Lower lobe of right lung (tissue), 2 donors: ENCODE measurements around the gene CD58. TPM values are rescaled to one million over a fixed set of nuclear protein-coding genes. Genes with fewer than 3 reads are reported as not detected.

Experiments used
- ATAC-seq, 2 donors: fragments of 200-7000 bp; cut with Tn5 transposase; one replicate each; pipeline ENCODE4 v1.9.1; 2020 to 2022; ENCODE audit warnings: mild to moderate bottlenecking in 2 of 2, moderate library complexity in 2 of 2
- DNase-seq: peaks from one replicate; pipeline ENCODE4 v3.0.0-alpha.2; 2020
- H3K27ac ChIP-seq: fragments of 200-600 bp; one replicate; pipeline ENCODE4 v1.8.0; 2022
- H3K27me3 ChIP-seq: fragments of 200-600 bp; one replicate; pipeline ENCODE4 v1.8.0; 2022; ENCODE audit warnings: low read depth
- H3K36me3 ChIP-seq: fragments of 200-600 bp; one replicate; pipeline ENCODE4 v1.8.0; 2022; ENCODE audit warnings: mild to moderate bottlenecking
- H3K4me1 ChIP-seq: fragments of 200-600 bp; one replicate; pipeline ENCODE4 v1.8.0; 2022
- H3K4me3 ChIP-seq: fragments of 200-600 bp; one replicate; pipeline ENCODE4 v1.8.0; 2022; ENCODE audit warnings: mild to moderate bottlenecking
- H3K9me3 ChIP-seq: fragments of 200-600 bp; one replicate; pipeline ENCODE4 v1.8.0; 2022
- CTCF ChIP-seq: fragments of 200-600 bp; IDR thresholded peaks from one replicate; pipeline ENCODE4 v1.8.0; 2022; ENCODE audit warnings: antibody characterized with exemption, mild to moderate bottlenecking
- intact Hi-C: fragments of 100-400 bp; cut with DNase I; formaldehyde crosslinking; loops from one replicate; pipeline ENCODE4 v1.11.0; 2022
- total RNA-seq: library from RNA; stranded (reverse); fragmentation: NEBNext Ultra II Directional; extraction: Animal tissue kit (Norgen Biotek cat#: 25700); gene quantifications from one replicate; pipeline ENCODE4 v1.2.1, GENCODE V29; 2021
- donor health status: DM: no; HTN: yes; CAD: no; lungs with severe emphysema.

CD58 gene
- total RNA-seq, 1 donor from 2014 or later, result 39.5 TPM

GRCh38 chr1:116574581-116575291 lies 3.9 kb upstream of the CD58 start:
- DNase-seq (no peak), ATAC-seq (no peak)
- TF ChIP-seq CTCF, result peak; percentile 86
- peaks cover 23% of the 10 kb centered on the region for H3K4me1 ChIP-seq
- H3K27me3 ChIP-seq, result no peaks in the 10 kb centered on the region
- no peaks in the 10 kb centered on the region for H3K9me3 ChIP-seq
- peaks cover 10% of the 10 kb centered on the region for H3K36me3 ChIP-seq
- intact Hi-C loops, result loop anchor here (5.0 kb wide), 1 partner anchor 98 kb away; no protein-coding TSS in a partner anchor
- no peak overlapping the region for H3K4me3 ChIP-seq
- H3K27ac ChIP-seq, result no peak overlapping the region

- TF ChIP-seq CTCF, result no peak
- H3K4me3 ChIP-seq, result no peak overlapping the region
- H3K27ac ChIP-seq, result no peak overlapping the region
- DNase-seq, result no peak
- no peaks in the 10 kb centered on the region for H3K9me3 ChIP-seq
- H3K36me3 ChIP-seq, result peaks cover 4% of the 10 kb centered on the region
- peaks cover 34% of the 10 kb centered on the region for H3K4me1 ChIP-seq
- no peak for ATAC-seq
- intact Hi-C loops, result no loop called here
- no peaks in the 10 kb centered on the region for H3K27me3 ChIP-seq
Observed at GRCh38 chr1:116573431-116574095, 2.7 kb upstream of the CD58 start.

- DNase-seq (no peak), ATAC-seq (no peak)
- Histone ChIP-seq H3K27me3 (no peaks in the 10 kb centered on the region), H3K9me3 (no peaks in the 10 kb centered on the region), H3K36me3 (peaks cover 4% of the 10 kb centered on the region), H3K27ac (no peak overlapping the region), H3K4me3 (no peak overlapping the region), H3K4me1 (peaks cover 41% of the 10 kb centered on the region)
- intact Hi-C loops, result no loop called here
- no peak for TF ChIP-seq CTCF
Observed at GRCh38 chr1:116572771-116573430, 2.1 kb upstream of the CD58 start.

GRCh38 chr1:116572099-116572498 lies 1.3 kb upstream of the CD58 start:
- no peak overlapping the region for H3K4me3 ChIP-seq
- no peaks in the 10 kb centered on the region for H3K27me3 ChIP-seq
- H3K9me3 ChIP-seq, result no peaks in the 10 kb centered on the region
- no peak for DNase-seq
- H3K4me1 ChIP-seq, result peaks cover 48% of the 10 kb centered on the region
- no peak for ATAC-seq
- peaks cover 3% of the 10 kb centered on the region for H3K36me3 ChIP-seq
- no peak overlapping the region for H3K27ac ChIP-seq
- intact Hi-C loops, result no loop called here
- TF ChIP-seq CTCF, result no peak

GRCh38 chr1:116571215-116571919 lies 541 bp upstream of the CD58 start:
- DNase-seq (peak; percentile 53), ATAC-seq (no peak)
- peaks cover 53% of the 10 kb centered on the region for H3K4me1 ChIP-seq
- H3K9me3 ChIP-seq, result no peaks in the 10 kb centered on the region
- no peak for TF ChIP-seq CTCF
- intact Hi-C loops, result no loop called here
- H3K27ac ChIP-seq, result peak overlapping the region; percentile 99
- no peaks in the 10 kb centered on the region for H3K36me3 ChIP-seq
- H3K4me3 ChIP-seq, result peak overlapping the region; percentile 80
- H3K27me3 ChIP-seq, result no peaks in the 10 kb centered on the region
